ENCODE data around the gene NPFFR2.
"Not testable (repeated sequence)": the region's sequence is repeated elsewhere in the genome, so short reads cannot be mapped to it uniquely, and the experiment has no call there.

Gene NPFFR2

DNA sequence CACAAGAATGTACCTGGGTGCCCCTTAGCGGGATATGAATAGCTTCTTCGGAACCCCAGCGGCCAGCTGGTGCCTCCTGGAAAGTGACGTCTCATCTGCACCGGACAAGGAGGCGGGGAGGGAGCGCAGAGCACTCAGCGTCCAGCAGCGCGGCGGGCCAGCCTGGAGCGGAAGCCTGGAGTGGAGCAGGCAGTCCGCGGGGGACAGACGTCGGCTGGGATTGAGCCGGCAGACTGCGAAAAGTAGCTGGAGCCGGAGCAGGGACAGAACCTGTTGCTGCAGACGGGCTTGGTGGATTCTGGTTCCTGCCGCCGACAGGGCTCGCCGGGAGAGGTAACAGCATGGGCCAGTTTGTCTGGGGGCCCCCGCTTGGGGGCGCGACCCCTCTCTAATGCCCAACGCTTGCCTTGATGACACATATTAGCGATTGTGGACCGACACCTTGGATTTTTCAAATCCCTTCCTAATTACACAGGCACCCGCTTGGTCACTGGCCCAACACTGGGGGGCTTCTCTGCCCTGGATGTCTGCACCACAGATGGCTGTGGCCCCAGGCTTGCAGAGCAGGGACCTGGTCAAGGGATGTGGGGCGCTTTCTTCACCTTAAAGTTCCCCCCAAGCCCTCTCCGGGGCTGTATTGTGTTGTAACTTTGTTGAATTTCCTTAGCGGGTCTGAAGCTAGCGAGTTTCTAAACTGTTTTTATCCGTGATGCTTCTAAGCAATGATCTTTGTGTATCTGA, at the start of gene NPFFR2:
TSS of gene NPFFR2 (plus strand) at position 133 of the 741 bp plus-strand sequence. CDS start 96,592 bp downstream, outside the sequence.
- DNase-seq: no peak

DNA sequence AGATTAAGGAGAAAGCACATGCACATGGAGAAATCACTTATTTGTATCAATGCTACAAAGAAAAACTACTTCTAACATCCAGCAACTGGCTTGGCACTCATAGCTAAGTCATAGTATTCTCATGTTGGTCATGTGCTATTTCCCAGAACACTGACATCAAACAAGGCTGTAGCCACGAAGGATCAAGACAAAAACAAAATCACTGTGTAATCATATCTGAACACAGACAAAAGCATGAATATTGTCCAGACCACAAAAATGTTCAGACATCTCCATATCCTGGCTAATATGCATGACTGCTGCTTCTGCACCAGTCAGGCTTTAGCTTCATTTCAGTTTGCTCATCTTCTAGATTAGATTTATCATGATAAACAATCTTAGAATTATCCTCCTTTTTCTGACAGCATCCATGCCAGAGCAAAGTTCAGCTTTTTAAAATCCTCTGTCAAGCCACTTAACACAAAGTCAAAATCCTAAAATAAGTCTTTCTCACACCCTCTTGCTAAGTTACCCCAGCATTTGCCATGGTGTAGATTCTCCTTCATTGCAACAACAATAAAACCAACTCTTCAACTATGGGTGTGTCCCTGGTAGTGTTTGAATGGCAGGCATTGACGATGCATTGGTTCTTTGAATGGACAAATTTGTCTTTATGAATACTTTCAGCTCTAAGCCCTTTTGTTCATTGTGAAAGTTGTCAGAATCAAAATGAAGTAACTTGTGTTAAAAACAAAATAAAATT, 39.1 kb upstream of the NPFFR2 start:
- DNase-seq: no peak

DNA sequence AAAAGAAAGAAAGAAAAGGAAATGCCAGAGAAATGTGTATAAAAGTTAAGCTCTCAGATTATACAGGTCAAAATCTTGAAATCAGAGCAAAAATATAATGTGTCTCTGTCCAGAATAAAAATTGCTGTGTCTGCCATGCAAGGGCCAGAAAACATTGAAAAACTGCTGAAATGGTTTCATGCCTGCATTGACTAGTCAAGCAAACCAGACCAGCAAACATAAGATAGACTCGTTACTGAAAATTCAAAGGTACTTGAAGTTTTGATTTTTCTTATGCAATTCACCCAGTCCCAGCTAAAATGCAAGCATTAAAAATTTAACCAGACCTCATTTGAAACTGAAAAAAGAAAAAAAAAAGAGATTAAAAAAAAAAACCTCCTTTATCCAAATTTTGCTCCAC, 37.2 kb upstream of the NPFFR2 start:
- DNase-seq: no peak

- DNase-seq: no peak
Observed at GRCh38 chr4:71995297-71995696, 36.5 kb upstream of the NPFFR2 start.

- DNase-seq: no peak
Observed at GRCh38 chr4:72006586-72006985, 25.2 kb upstream of the NPFFR2 start.

- DNase-seq: no peak
Observed at GRCh38 chr4:72011906-72012305, 19.9 kb upstream of the NPFFR2 start.

DNA sequence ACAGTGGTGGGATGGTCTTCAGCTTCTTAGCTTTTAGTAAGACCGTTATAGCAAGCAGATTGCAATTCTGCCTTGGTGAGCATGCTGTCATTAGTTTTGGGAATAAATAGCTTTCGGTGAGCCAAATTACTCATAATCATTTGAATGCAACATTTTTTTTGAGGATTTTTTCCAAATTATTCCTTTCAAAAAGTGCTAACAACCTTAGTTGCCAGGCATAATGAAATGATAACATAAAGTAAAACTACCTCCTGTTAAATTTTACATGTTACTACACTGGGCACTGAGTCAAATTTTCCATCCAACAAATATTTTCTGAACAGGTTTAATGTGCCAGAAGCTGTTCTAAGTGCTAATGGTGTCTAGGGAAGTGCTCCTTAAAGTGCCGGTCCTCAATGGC, 15.8 kb upstream of the NPFFR2 start:
- DNase-seq: no peak

GRCh38 chr4:72019688-72020087, 12.1 kb upstream of the NPFFR2 start:
- no peak for DNase-seq

- DNase-seq: no peak
Observed at GRCh38 chr4:72022553-72022952, 9.2 kb upstream of the NPFFR2 start.

- no peak for DNase-seq
Observed at GRCh38 chr4:72055566-72055965, 23.8 kb downstream of the NPFFR2 start.

DNA sequence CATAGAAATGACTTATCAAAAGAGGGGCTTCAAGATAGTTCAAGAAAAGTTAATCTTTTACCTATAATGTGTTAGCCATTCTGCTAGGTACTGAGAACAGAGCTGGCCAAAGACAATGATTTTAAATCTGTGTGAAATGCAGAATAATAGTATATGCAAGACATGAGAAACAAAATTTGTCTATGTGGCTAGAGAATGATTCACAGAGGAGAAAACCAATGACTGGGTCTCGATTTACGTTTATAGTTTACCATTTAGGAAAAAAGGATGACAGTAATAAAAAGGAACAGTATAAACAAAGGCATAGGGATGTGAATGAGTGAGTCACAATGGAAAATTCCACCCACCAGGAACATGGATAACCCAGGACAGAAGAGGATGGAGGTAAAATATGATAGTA, 31.9 kb downstream of the NPFFR2 start:
- no peak for DNase-seq

- no peak for DNase-seq
Observed at GRCh38 chr4:72067051-72067450, 35.3 kb downstream of the NPFFR2 start.

- DNase-seq: no peak
Observed at GRCh38 chr4:72073816-72074215, 42.0 kb downstream of the NPFFR2 start.

DNA sequence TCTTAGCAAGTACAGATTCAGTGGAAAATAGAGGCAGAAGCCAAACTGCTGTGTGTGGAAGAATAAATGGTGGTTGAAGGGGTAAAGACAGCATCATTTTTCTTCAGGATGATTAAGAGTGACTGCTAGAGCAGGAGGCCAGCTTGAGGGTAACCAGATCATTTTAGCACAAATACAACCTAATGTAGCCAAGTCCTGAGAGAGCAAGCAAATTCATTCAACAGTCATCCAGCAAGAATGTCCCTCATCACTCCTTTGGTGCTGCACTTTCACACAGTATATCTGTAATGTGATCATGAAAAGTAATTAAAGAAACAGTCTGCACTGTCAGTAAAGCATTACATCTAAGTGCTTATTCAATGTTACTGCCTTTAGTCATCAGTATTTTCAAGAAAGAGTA, 44.8 kb downstream of the NPFFR2 start:
- DNase-seq: no peak

- DNase-seq: no peak
Observed at GRCh38 chr4:72077346-72077745, 45.5 kb downstream of the NPFFR2 start.

DNA sequence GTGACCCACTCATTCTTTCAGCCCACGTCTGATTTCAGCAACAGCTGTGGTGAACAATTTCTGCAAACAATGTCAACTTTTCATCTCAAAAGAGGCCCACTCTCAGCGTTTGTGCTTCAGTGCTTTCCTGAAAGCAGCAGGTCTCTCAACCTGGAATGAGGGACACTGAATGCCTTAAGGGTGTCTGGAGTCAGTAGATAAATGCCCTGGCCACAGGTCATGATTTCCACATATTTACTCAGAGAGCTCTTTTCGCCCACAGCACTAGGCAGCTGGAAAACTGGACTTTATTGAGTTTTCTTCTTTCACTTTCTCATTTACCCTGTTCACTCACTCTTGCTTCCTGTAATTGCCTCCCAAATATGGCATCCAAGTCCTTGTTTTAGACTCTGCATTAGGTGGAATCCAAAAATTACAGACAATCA, 52.8 kb downstream of the NPFFR2 start:
- DNase-seq: no peak

DNA sequence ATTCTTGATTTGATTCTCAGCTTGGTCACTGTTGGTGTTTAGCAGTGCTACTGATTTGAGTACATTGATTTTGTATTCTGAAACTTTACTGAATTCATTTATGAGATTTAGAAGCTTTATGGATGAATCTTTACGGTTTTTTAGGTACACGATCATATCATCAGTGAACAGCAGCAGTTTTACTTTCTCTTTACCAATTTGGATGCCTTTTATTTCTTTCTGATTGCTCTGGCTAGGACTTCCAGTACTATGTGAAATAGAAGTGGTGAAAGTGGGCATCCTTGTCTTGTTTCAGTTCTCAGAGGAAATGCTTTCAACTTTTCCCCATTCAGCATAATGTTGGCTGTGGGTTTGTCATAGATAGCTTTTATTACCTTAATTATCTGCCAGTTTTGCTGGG, 58.8 kb downstream of the NPFFR2 start:
- not testable (repeated sequence) for DNase-seq

- no peak for DNase-seq
Observed at GRCh38 chr4:72094059-72094797, 62.4 kb downstream of the NPFFR2 start.

- DNase-seq: no peak
Observed at GRCh38 chr4:72107456-72107855, 75.7 kb downstream of the NPFFR2 start.

DNA sequence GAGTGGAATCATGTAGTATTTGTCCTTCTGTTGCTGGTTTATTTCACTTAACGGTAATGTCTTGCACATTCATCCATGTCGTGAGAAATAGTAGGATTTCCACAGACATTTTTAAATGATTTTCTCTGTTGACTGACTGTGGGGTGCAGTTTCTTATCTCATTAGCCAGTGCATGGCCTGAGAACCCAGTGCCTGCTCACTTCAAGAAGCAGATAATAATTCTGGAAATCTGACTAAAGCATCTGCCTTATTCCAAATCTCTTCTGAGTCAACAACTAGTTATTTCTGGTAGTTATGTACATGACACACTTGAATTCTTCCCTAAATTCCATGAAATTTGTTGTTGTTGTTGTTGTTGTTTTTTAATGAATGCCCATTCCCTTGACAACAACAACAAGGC, 77.6 kb downstream of the NPFFR2 start:
- DNase-seq: no peak

DNA sequence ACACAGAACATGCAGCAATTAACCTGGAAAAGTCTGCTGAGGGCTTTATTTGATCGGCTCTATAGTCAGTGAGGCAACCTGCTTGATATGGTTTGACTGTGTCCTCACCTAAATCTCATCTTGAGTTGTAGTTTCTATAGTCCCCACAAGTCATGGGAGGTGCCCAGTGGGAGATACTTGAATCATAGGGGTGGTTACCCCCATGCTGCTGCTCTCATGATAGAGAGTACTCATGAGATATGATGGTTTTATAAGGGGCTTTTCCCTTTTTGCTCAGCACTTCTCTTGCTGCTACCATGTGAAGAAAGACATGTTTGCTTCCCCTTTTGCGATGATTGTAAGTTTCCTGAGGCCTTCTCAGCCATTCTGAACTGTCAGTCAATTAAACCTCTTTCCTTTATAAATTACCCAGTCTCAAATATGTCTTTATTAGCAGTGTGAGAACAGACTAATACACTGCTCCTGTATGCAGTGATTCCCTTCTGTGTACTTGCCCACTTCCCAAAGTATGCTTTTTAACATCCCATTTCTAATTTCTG, 78.2 kb downstream of the NPFFR2 start:
- DNase-seq: no peak

GRCh38 chr4:72110886-72111285, 79.1 kb downstream of the NPFFR2 start:
- DNase-seq: no peak

GRCh38 chr4:72111863-72112262, 80.1 kb downstream of the NPFFR2 start:
- DNase-seq: no peak

All from NCI-H2171 treated with DMSO at 0.1 percent for 48 hours (cell line).